ENCODE measurements around the gene PI4KB. TPM values are rescaled to one million over a fixed set of nuclear protein-coding genes. Genes with fewer than 3 reads are reported as not detected.

The PI4KB gene
- total and polyA plus RNA-seq, 4 donors: 14.2 to 27.1 (median 19.2) TPM

GRCh38 chr1:151288502-151288901 is 38.7 kb downstream of the PI4KB start:
- Histone ChIP-seq H3K27ac (ENCODE audit: low read depth in 1 of 2, low read length in 2 of 2) (no peak overlapping the region), H3K4me3 (ENCODE audit: low read depth in 1 of 3, low read length in 3 of 3) (no peak overlapping the region), H3K4me1 (ENCODE audit: control insufficient read depth in 4 of 4, insufficient read depth in 4 of 4, low read length in 3 of 4) (peaks cover 0 to 6% (median 3%) of the 10 kb centered on the region in 4 donors), H3K27me3 (ENCODE audit: control insufficient read depth in 4 of 4, insufficient read depth in 4 of 4, low read length in 3 of 4) (no peaks in the 10 kb centered on the region), H3K9me3 (ENCODE audit: control insufficient read depth in 4 of 4, low read length in 3 of 4) (no peaks in the 10 kb centered on the region), H3K9ac (ENCODE audit: low read depth in 1 of 2, low read length in 2 of 2) (no peak overlapping the region), H3K36me3 (ENCODE audit: control insufficient read depth in 4 of 4, insufficient read depth in 3 of 4, low read depth in 1 of 4, low read length in 3 of 4) (peaks cover 26 to 70% (median 37%) of the 10 kb centered on the region in 4 donors)
- no peak for DNase-seq (ENCODE audit: low spot score)
- TF ChIP-seq EGR1 (IDR thresholded peaks at IDR 0.05; ENCODE audit: low read depth in 2 of 2): no peak
- no peak for TF ChIP-seq JUND (IDR thresholded peaks at IDR 0.05)
- TF ChIP-seq, protein P1, sequence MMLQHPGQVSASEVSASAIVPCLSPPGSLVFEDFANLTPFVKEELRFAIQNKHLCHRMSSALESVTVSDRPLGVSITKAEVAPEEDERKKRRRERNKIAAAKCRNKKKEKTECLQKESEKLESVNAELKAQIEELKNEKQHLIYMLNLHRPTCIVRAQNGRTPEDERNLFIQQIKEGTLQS (IDR thresholded peaks at IDR 0.05): no peak
- TF ChIP-seq, protein P2, sequence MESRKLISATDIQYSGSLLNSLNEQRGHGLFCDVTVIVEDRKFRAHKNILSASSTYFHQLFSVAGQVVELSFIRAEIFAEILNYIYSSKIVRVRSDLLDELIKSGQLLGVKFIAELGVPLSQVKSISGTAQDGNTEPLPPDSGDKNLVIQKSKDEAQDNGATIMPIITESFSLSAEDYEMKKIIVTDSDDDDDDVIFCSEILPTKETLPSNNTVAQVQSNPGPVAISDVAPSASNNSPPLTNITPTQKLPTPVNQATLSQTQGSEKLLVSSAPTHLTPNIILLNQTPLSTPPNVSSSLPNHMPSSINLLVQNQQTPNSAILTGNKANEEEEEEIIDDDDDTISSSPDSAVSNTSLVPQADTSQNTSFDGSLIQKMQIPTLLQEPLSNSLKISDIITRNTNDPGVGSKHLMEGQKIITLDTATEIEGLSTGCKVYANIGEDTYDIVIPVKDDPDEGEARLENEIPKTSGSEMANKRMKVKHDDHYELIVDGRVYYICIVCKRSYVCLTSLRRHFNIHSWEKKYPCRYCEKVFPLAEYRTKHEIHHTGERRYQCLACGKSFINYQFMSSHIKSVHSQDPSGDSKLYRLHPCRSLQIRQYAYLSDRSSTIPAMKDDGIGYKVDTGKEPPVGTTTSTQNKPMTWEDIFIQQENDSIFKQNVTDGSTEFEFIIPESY (IDR thresholded peaks at IDR 0.05): no peak
- TF ChIP-seq REST (IDR thresholded peaks at IDR 0.05): no peak
- TF ChIP-seq HNF4G (IDR thresholded peaks at IDR 0.05): no peak
- TF ChIP-seq FOXA2 (IDR thresholded peaks at IDR 0.05): no peak
- TF ChIP-seq FOXA1 (IDR thresholded peaks at IDR 0.05): no peak
- TF ChIP-seq NR2F2 (IDR thresholded peaks at IDR 0.05): no peak
- no peak for TF ChIP-seq RXRA (IDR thresholded peaks at IDR 0.05)
- no peak for TF ChIP-seq SP1 (IDR thresholded peaks at IDR 0.05)
- no peak for TF ChIP-seq MAX (IDR thresholded peaks at IDR 0.05)
- no peak for TF ChIP-seq RAD21 (IDR thresholded peaks at IDR 0.05)
- no peak for TF ChIP-seq TAF1 (conservative IDR thresholded peaks at IDR 0.05)
- TF ChIP-seq, protein P3, sequence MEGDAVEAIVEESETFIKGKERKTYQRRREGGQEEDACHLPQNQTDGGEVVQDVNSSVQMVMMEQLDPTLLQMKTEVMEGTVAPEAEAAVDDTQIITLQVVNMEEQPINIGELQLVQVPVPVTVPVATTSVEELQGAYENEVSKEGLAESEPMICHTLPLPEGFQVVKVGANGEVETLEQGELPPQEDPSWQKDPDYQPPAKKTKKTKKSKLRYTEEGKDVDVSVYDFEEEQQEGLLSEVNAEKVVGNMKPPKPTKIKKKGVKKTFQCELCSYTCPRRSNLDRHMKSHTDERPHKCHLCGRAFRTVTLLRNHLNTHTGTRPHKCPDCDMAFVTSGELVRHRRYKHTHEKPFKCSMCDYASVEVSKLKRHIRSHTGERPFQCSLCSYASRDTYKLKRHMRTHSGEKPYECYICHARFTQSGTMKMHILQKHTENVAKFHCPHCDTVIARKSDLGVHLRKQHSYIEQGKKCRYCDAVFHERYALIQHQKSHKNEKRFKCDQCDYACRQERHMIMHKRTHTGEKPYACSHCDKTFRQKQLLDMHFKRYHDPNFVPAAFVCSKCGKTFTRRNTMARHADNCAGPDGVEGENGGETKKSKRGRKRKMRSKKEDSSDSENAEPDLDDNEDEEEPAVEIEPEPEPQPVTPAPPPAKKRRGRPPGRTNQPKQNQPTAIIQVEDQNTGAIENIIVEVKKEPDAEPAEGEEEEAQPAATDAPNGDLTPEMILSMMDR (IDR thresholded peaks at IDR 0.05; ENCODE audit: low read depth, low read length, missing input control): no peak
- WGBS: 93% methylated on average over 14 of the region's 14 CpGs
